ENCODE data around the gene ZNF491.
"Not testable (repeated sequence)": the region's sequence is repeated elsewhere in the genome, so short reads cannot be mapped to it uniquely, and the experiment has no call there.

ZNF491 gene

GRCh38 chr19:11798391-11799330 is at the start of gene ZNF491:
Gene ZNF491 (plus strand): TSS chr19:11798523. CDS start chr19:11805954, 7,431 bp downstream.
- DNase-seq (ENCODE audit: low spot score), result peak; percentile 88

- DNase-seq (ENCODE audit: low spot score), result no peak
Measured at GRCh38 chr19:11749751-11750150, 48.6 kb upstream of the ZNF491 start.

GRCh38 chr19:11752244-11752736 is 46.0 kb upstream of the ZNF491 start:
- DNase-seq (ENCODE audit: low spot score), result no peak

GRCh38 chr19:11754663-11755062 is 43.7 kb upstream of the ZNF491 start:
- DNase-seq (ENCODE audit: low spot score), result no peak

- DNase-seq (ENCODE audit: low spot score), result no peak
Measured at GRCh38 chr19:11756965-11757364, 41.4 kb upstream of the ZNF491 start.

GRCh38 chr19:11759805-11760204 is 38.5 kb upstream of the ZNF491 start:
- no peak for DNase-seq (ENCODE audit: low spot score)

GRCh38 chr19:11763117-11763516 is 35.2 kb upstream of the ZNF491 start:
- no peak for DNase-seq (ENCODE audit: low spot score)

- DNase-seq (ENCODE audit: low spot score), result no peak
Measured at GRCh38 chr19:11763611-11764010, 34.7 kb upstream of the ZNF491 start.

GRCh38 chr19:11766597-11767591 is 31.4 kb upstream of the ZNF491 start, which contains the start of gene ZNF441:
Gene ZNF441 (plus strand): TSS chr19:11767000. CDS start chr19:11767194, 194 bp downstream.
- DNase-seq (ENCODE audit: low spot score), result peak; percentile 99

GRCh38 chr19:11767633-11768133 is 30.6 kb upstream of the ZNF491 start:
- no peak for DNase-seq (ENCODE audit: low spot score)

- DNase-seq (ENCODE audit: low spot score), result no peak
Measured at GRCh38 chr19:11769995-11770394, 28.3 kb upstream of the ZNF491 start.

GRCh38 chr19:11771520-11771919 is 26.8 kb upstream of the ZNF491 start:
- not testable (repeated sequence) for DNase-seq (ENCODE audit: low spot score)

GRCh38 chr19:11776669-11777068 is 21.7 kb upstream of the ZNF491 start:
- not testable (repeated sequence) for DNase-seq (ENCODE audit: low spot score)

- no peak for DNase-seq (ENCODE audit: low spot score)
Measured at GRCh38 chr19:11780431-11781020, 17.8 kb upstream of the ZNF491 start.

GRCh38 chr19:11781295-11782057 is 16.8 kb upstream of the ZNF491 start:
- no peak for DNase-seq (ENCODE audit: low spot score)

- no peak for DNase-seq (ENCODE audit: low spot score)
Measured at GRCh38 chr19:11783767-11784166, 14.6 kb upstream of the ZNF491 start.

- DNase-seq (ENCODE audit: low spot score), result no peak
Measured at GRCh38 chr19:11784356-11784755, 14.0 kb upstream of the ZNF491 start.

- no peak for DNase-seq (ENCODE audit: low spot score)
Measured at GRCh38 chr19:11787536-11787935, 10.8 kb upstream of the ZNF491 start.

- DNase-seq (ENCODE audit: low spot score), result no peak
Measured at GRCh38 chr19:11792942-11793341, 5.4 kb upstream of the ZNF491 start.

- peak; percentile 89 for DNase-seq (ENCODE audit: low spot score)
Measured at GRCh38 chr19:11797491-11797890, 832 bp upstream of the ZNF491 start.

All from left forelimb (tissue), 1 donor.